Fibroblast of skin of scalp (primary cell): Measurements from ENCODE around the gene RALGAPA2.

Source experiments
- DNase-seq: peaks from one replicate; pipeline ENCODE4 v3.0.0-alpha.2; 2013

RALGAPA2 gene

DNA sequence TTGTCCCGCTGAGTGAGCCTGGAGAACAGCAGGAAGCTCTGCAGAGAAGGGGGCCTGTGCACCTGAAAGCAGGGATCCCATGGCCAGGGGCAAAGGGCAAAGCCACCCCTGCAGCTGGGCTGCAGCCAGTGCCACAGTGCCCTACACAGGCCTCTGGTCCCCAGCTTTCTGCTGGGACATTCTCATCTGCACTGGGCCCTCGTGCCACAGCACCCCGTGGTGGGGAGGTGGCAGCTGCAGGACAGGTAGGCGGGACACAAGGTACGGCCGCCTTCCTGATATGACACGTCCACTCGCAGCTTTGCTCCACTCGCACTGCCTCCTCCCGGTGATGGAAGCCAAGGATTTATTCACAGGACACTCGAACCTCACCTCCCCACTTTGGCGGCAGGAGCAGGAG lies 317.4 kb downstream of the RALGAPA2 start:
- no peak for DNase-seq

DNA sequence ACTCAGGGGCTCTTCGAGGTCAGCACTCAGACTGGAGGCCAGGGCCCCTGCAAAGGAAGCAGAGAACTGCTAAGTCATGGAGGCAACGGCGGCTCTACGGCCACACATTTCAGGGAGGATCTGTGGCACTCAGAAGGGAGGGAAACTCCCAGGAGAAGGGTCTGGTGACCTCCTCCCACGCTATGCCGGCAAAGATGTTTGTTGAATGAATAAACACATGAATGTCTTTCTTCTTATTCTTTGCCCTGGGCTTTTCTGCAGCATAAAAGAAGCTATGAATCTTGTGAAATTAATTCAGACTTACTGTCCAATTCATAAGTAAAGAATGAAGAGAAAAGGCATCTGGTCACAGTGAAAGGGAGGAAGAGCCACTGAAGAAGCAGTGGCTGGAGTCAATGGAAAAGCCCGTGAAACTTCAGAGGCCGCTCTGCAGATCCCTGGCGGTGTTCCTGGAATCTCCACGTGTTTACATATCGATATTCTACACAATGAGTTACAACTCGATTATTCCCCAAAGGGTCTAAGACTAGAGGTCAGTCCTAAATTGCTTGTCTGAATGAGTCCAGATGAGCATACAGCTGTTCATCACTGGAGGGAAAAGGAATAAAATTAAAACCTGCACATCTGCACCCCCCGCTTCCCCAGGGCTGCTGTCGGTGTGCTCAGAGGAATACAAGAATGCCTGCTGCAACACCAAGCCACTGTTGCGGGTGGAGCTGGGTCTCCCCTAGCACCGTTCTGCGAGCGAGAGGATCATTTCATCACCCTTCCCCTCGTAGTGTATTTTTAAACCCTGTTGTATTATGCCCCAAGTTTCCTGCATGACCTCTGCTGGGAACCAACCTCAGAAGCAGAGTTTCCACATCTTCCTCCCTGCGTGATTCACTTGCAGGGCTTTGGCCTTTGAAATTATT lies 319.0 kb downstream of the RALGAPA2 start:
- peak; percentile 13 for DNase-seq

DNA sequence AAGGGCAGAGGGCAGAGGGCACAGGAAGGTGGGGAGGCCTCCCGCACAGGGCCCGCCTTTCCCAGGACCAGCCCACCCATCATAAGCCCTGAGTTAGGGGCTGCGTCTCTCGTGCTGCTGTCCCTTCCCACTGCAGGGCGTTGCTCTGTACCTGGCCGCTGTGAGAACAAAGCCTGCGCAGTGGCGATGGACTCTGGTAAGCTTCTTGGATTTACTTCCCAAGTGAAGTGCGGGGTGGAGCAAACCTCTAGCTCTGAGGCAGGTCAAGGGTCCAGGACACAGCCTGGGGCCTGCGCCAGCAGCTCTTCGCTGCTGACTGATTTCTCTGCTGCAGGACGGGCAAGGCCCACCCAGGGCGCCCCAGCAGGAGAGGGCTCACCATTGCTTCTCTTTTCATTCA lies 320.7 kb downstream of the RALGAPA2 start:
- DNase-seq = no peak

DNA sequence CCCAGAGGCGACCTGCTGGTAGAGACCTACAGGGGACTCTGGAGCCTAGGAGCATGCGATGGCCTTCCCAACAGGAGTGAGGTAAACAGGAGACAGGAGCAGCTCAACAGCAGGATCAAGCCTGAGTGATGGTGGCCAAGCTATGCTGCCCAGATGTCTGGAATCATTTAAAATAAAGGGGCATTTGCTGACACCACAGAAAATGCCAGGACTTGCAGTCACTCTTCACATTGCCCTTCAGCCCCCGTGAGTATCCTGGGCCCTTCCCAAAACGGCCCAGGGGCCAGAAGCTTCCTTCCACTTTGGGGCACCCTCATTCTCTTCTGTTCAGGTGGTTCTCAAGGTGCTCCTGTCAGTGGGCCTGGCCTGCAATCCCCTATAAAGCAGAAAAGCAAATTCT lies 321.3 kb downstream of the RALGAPA2 start:
- DNase-seq = no peak

DNA sequence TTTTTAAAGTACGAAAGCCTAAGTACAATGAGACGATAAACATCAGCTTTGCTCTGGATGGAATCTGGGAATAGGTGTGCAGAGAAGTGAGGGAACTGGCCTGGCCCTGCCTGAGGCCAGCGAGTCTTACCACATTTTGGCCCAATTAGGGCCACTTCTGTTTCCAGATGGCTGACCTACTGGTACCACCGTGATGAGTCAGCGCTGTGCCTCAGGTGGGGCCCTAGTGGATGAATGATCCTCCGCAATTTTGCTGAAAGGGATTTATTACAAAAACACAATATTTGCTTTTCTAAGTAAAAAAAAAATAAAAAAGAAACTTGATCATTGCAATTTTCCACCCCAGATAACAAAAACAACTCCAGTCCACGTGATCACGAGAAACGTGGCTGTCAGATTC lies 322.1 kb downstream of the RALGAPA2 start:
- DNase-seq = no peak

DNA sequence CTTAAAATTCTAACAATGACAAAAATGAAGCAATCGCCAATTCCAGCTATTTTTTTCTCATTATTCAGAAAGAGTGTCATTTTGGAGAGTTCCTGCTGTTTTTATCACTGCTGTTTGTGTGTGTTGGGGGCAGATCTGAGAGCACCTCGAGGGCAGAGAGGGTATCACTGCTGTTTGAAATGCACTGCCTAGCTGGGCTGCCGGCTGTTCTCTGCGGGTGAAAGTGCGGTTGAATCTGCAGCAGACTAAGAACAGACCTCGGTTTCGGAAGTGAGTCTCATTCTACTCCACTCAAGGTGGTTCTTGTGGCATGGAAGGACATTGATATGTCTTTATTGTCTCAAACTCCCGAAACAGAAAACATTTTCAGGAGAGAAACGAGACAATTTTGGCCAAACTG lies 326.3 kb downstream of the RALGAPA2 start:
- DNase-seq = no peak

DNA sequence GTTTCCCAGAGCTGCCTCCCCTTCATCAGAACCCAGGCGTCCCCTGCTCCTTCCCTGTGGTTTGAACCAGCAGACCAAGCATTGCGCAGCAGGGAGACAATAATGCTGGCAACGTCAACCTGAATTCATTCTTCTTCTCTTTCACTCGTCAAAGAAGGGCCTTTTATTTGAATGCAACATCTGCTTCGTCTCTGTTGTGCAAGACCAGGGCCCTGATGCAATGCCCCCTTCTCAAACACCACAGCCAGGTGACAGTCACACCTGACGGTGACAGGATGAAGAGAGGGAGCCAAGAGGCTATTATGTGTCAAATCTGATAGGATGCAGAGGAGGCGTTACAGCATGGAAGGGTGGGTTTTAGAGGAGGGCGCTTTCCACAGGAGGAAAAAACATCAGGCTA lies 336.6 kb downstream of the RALGAPA2 start:
- DNase-seq = no peak

DNA sequence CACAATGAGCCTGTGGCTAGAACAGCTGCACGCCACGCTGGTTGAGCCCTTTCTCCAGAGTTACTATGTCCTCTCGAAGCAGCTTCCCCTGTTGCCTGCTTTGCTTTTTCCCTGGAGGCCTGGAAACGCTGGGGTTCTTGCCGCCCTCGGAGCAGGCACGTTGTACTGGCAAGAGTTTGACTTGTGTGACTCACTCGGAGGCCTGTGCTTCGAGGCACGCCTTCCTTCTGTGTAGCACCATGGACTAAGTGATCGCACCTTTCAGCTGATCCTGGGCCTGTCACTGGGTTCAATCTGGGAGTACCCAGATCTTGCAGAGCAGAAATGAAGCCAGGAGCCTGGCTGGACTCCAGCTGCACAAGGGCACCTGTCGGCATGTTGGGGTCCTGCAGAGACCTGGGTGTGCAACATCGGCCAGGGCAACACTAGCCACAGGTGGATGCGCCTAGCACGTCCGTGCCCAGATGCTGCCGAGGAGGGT lies 339.3 kb downstream of the RALGAPA2 start:
- DNase-seq = peak; percentile 73

DNA sequence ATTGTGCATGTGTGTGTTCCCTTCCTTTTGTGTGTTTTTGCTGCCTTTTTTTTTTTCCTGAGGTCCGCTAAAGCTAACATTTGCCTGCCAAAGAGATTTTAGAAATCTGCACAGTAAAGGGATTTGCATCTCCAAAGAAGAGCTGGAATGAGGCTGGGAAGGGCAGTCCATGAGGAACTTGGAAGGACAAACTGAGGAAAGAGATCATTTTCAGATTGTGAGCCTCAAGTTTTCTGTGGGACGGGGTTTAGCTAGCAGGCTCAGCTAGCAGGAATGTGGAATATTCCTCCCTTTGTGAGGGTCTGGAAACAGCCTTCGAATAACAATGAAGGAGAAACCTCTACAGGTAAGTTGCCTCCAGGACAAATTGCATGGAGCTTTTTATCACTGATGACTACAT lies 340.8 kb downstream of the RALGAPA2 start:
- no peak for DNase-seq

DNA sequence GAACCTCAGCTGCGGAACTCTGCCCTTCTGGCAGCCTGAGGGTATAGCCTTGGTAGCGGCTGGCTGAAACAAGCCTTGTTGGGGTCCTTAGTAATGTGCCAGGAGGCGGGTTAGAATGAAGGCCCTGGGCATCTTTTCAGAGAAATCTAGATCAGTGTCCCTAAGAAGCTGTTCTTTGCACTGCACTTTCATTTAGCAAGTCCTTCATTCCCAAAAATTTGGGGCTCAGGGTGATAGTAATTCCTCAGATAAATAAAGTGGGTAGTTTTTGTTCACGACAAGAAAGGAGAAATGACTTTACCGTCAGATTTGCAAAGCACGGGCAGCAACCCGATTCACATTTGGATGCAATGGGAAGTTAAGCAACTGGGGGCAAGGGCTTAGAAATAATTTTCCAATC lies 341.4 kb downstream of the RALGAPA2 start:
- DNase-seq = no peak

DNA sequence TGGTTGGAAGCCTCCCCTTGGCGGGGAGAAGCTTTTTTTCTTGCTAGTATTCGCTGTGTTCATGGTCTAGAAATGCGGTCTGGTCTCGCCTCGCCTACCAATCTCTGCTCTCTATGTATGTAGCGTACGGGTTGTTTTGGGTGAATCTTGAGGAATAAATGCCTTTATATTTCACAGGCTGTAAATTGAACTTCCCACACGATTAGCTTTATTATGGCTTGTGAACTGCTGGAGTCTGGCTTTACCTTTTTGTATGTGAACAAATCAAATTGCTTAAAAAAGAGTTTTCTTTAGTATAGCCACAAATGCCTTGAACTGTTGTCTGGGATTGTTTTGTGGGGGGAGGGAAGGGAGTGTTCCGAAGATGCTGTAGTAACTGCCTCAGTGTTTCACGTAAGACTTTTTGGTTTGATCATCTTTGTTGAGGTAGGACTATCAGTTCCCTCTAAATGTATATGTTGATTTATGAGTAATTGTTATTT lies 342.3 kb downstream of the RALGAPA2 start:
- no peak for DNase-seq

DNA sequence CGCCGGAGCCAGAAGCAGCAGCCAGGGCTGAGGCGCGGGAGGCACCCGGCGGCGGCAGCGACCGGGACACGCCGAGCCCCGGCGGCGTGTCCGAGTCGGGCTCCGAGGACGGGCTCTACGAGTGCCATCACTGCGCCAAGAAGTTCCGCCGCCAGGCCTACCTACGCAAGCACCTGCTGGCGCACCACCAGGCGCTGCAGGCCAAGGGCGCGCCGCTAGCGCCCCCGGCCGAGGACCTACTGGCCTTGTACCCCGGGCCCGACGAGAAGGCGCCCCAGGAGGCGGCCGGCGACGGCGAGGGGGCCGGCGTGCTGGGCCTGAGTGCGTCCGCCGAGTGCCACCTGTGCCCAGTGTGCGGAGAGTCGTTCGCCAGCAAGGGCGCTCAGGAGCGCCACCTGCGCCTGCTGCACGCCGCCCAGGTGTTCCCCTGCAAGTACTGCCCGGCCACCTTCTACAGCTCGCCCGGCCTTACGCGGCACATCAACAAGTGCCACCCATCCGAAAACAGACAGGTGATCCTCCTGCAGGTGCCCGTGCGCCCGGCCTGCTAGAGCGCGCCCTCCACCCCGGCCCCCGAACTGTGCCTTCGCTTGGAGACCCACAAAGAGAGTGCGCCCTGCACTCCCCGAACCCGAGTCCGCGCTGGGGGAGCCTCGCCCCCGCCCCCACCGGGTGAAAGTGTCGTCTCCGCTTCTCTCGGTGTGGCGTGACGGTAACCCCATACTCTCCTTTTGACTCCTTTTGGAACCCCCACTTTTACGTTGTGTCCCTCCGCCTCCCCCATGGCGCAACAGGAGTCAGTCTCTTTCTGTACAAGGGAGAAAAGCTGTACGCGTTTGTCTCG lies 343.0 kb downstream of the RALGAPA2 start:
- no peak for DNase-seq

DNA sequence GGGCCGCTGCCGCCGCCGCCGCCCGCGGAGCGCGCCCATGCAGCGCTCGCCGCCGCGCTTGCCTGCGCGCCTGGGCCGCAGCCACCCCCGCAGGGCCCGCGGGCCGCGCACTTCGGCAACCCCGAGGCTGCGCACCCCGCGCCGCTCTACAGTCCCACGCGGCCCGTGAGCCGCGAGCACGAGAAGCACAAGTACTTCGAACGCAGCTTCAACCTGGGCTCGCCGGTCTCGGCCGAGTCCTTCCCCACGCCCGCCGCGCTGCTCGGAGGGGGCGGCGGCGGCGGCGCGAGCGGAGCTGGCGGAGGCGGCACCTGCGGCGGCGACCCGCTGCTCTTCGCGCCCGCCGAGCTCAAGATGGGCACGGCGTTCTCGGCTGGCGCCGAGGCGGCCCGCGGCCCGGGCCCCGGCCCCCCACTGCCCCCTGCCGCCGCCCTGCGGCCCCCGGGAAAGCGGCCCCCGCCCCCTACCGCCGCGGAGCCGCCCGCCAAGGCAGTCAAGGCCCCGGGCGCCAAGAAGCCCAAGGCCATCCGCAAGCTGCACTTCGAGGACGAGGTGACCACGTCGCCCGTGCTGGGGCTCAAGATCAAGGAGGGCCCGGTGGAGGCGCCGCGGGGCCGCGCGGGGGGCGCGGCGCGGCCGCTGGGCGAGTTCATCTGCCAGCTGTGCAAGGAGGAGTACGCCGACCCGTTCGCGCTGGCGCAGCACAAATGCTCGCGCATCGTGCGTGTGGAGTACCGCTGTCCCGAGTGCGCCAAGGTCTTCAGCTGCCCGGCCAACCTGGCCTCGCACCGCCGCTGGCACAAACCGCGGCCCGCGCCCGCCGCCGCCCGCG lies 343.8 kb downstream of the RALGAPA2 start:
- DNase-seq = no peak

DNA sequence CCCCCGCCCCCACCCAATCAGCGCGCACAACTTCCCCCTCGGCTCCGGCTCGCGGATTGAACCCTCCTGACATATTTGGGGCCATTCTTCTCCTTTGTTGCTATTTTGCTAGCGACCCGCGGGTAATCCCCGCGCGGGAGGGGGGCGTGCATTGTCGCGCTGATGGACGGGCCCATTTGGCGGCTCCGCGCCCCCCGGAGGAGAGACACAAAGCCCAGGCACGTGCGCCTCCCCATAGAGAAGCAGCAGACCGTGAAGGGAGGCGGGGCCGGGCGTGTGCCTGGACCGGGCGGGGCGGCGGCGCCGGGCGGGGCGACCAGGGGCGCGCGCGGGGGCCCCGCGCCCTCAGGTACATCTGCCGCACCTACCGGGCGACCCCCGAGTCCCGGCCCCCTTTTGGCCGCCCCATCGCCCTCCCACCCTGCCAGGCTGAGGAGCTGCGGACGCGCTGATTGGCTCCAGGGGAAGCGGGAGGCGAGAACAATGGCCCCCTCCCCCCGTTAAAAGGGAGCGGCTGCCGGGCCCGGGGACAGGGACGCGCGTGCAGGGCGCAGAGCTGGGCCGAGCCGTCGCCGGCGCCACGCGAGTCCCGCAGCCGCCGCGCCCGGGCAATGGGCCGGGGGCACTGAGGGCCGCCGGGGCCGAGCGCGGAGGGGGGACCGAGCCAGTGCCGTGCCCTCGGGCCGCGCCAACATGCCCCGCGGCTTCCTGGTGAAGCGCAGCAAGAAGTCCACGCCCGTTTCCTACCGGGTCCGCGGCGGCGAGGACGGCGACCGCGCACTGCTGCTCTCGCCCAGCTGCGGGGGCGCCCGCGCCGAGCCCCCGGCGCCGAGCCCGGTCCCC lies 344.6 kb downstream of the RALGAPA2 start, which contains the start of gene INSM1:
Gene INSM1 (plus strand): TSS at position 530 of the 843 bp plus-strand sequence. CDS start 164 bp downstream, at position 694.
- DNase-seq = no peak

DNA sequence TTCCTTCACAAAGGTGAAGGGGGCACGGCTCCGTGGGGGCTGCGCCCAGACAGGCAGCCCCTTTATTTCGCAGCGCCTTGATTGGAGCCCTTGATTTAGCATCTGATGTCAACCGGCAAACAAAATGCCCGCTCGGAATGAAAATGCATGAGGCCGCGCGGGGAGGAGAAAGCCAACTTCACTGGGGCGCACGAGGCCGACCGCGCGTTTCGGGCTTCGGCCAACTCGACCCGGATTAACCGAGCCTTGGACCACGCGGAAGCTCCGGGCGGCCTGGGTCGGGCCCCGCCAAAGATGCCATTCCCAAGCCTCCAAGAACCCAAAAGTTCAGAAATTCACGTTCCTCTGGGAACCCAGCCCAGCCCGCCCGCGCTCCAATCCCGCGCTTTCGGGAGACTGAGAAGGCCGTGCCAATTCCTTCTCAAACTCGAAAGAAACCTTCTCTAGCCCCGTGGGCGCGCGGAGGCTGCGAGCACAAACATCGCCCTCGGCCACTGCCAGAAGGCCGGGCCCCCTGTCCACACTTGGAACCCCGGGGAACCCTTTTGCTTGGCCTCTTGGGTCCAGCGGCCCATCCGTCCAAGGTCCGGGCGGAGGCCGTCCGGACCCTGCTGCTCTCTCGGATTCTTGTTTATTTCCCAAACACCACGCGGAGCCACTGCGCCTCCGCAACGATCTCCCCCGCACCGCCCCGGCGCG lies 345.4 kb downstream of the RALGAPA2 start:
- no peak for DNase-seq

DNA sequence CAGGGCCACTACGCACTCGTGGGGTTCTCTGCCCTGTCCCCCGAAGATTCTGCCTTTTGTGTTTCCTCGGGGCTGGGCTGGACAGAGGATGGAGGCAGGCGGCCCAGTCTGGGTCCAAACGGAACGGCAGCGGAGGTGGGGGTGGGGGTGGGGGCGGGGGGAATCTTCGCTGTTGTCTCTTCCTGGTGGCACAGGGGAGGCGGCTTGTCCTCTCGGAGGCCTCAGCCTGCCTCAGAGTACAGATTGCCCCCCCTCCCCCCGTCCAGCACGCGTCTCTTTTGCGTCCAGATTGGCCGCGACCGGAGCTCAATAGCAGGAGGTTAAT lies 345.9 kb downstream of the RALGAPA2 start:
- DNase-seq = no peak

DNA sequence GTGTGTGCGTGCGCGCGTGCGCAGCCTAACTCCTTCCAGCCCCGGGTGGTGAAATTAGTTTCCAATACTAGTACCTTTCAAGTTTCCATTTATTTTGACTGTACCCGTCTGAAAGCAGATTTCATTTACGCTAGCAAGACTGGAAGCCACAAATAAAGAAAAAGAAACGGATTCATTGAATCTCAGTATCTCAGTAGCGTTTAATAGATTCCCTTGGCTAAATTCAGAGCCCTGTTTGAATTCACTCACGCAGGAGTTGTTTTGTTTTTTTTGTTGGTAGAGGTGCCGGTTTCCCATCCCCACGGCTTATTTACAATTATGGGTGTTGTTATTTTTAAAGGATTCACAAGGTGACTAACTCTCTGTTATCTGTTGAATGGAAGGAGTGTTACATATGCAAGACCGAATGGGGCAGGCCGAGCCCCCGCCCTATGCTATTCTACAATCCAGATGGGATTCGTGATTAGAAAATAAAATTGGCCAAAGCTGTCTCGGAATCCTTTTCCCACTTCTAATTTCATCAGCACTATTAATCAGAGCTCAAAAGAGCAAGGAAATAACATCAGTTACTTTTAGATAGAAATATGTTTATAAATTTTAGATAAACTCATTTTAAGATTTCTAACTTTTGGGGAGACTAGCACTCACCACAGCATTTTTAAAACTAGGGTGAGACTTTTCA lies 346.8 kb downstream of the RALGAPA2 start:
- DNase-seq = no peak

DNA sequence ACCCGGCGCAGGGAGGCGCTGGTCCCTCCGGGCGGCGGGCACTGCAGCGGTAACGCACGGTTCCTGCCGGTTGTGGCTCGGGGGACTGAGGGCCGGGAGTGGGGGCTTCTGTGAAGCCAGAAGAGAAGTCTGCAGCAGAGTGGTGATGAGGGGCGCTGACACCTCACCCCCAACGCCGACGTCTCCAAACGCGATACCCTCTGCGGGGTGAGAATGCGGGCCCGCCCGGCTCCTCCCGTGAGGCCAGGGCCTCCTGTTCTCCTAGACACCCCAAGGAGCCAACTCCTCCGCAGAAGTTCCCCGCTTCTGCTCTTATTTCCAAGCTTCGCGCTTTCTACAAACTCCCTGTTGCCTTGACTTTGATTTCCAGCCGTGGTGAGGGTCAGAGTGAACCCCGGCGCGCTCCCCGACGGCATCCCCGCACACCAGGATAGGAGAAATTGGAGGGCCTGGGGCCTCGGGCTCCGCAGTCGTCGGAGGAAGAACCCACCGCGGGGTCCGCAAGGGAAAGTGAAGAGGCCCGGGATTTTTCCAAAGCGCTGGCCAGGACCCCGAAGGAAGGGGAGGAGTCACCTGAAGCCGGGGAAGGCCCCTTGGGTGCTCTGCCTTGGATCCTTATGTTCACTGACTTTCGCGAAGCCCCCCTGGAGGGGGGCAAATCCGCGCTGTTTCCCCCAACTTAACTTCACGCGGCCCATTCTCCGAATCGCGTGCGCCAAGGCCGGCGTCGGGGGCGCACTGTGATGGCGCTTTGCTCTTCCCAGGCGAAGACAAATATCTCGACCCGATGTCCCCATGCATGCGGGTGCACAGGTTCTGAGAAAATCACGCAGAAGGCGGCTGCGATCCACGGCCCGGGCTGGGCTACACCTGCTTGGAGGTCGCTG lies 347.6 kb downstream of the RALGAPA2 start:
- DNase-seq = no peak
